ENCODE results near the gene UBR3.

UBR3 gene

GRCh38 chr2:169980643-169981042 is 153.4 kb downstream of the UBR3 start:
- TF ChIP-seq TAF1 (IDR thresholded peaks at IDR 0.05; ENCODE audit: borderline replicate concordance, insufficient read depth, low read length) (no peak), FOXP2 (optimal IDR thresholded peaks at IDR 0.05; ENCODE audit: borderline replicate concordance, extremely low read depth, extremely low read length, insufficient read depth) (no peak), REST (IDR thresholded peaks at IDR 0.05; ENCODE audit: insufficient read depth in 1 of 2, low read depth in 2 of 2, low read length in 2 of 2) (no peak), SIN3A (IDR thresholded peaks at IDR 0.05; ENCODE audit: borderline replicate concordance, insufficient read depth, low read length) (no peak)

GRCh38 chr2:169982929-169983328 is 155.7 kb downstream of the UBR3 start:
- TF ChIP-seq SIN3A (IDR thresholded peaks at IDR 0.05; ENCODE audit: borderline replicate concordance, insufficient read depth, low read length) (no peak), REST (IDR thresholded peaks at IDR 0.05; ENCODE audit: insufficient read depth in 1 of 2, low read depth in 2 of 2, low read length in 2 of 2) (no peak), TAF1 (IDR thresholded peaks at IDR 0.05; ENCODE audit: borderline replicate concordance, insufficient read depth, low read length) (no peak), POLR2AphosphoS5 (IDR thresholded peaks at IDR 0.05; ENCODE audit: low read depth, low read length) (no peak), FOXP2 (optimal IDR thresholded peaks at IDR 0.05; ENCODE audit: borderline replicate concordance, extremely low read depth, extremely low read length, insufficient read depth) (no peak)

GRCh38 chr2:169983506-169983905 is 156.3 kb downstream of the UBR3 start:
- TF ChIP-seq TAF1 (IDR thresholded peaks at IDR 0.05; ENCODE audit: borderline replicate concordance, insufficient read depth, low read length) (no peak), POLR2AphosphoS5 (IDR thresholded peaks at IDR 0.05; ENCODE audit: low read depth, low read length) (no peak), SIN3A (IDR thresholded peaks at IDR 0.05; ENCODE audit: borderline replicate concordance, insufficient read depth, low read length) (no peak), REST (IDR thresholded peaks at IDR 0.05; ENCODE audit: insufficient read depth in 1 of 2, low read depth in 2 of 2, low read length in 2 of 2) (no peak), FOXP2 (optimal IDR thresholded peaks at IDR 0.05; ENCODE audit: borderline replicate concordance, extremely low read depth, extremely low read length, insufficient read depth) (no peak)

- no peak for TF ChIP-seq REST (IDR thresholded peaks at IDR 0.05; ENCODE audit: insufficient read depth in 1 of 2, low read depth in 2 of 2, low read length in 2 of 2)
- TF ChIP-seq SIN3A (IDR thresholded peaks at IDR 0.05; ENCODE audit: borderline replicate concordance, insufficient read depth, low read length) = no peak
- TF ChIP-seq FOXP2 (optimal IDR thresholded peaks at IDR 0.05; ENCODE audit: borderline replicate concordance, extremely low read depth, extremely low read length, insufficient read depth) = no peak
- TF ChIP-seq POLR2AphosphoS5 (IDR thresholded peaks at IDR 0.05; ENCODE audit: low read depth, low read length) = no peak
- no peak for TF ChIP-seq TAF1 (IDR thresholded peaks at IDR 0.05; ENCODE audit: borderline replicate concordance, insufficient read depth, low read length)
Measured at GRCh38 chr2:169984145-169984544, 156.9 kb downstream of the UBR3 start.

GRCh38 chr2:169994752-169995151 is 167.5 kb downstream of the UBR3 start:
- no peak for TF ChIP-seq SIN3A (IDR thresholded peaks at IDR 0.05; ENCODE audit: borderline replicate concordance, insufficient read depth, low read length)
- no peak for TF ChIP-seq REST (IDR thresholded peaks at IDR 0.05; ENCODE audit: insufficient read depth in 1 of 2, low read depth in 2 of 2, low read length in 2 of 2)
- TF ChIP-seq POLR2AphosphoS5 (IDR thresholded peaks at IDR 0.05; ENCODE audit: low read depth, low read length) = no peak
- no peak for TF ChIP-seq TAF1 (IDR thresholded peaks at IDR 0.05; ENCODE audit: borderline replicate concordance, insufficient read depth, low read length)
- TF ChIP-seq FOXP2 (optimal IDR thresholded peaks at IDR 0.05; ENCODE audit: borderline replicate concordance, extremely low read depth, extremely low read length, insufficient read depth) = no peak

Measured in PFSK-1 (cell line).